Calu3 (cell line): ENCODE data around the gene PTH2. TPM values are rescaled to one million over a fixed set of nuclear protein-coding genes. Genes with fewer than 3 reads are reported as not detected.

Source experiments
- BruUV-seq: library from RNA; stranded (reverse); fragments of 400-500 nt; replicated peaks from 2 replicates; lab custom pipeline; 2021; lab: Mats Ljungman, UMichigan
- CTCF ChIA-PET: fragments of 300-600 bp; sonication (Branson Sonifier 250); formaldehyde crosslinking; loops from one replicate; lab custom pipeline; 2022; ENCODE audit warnings: antibody characterized with exemption; lab: Charles Lee
- DNase-seq: peaks from one replicate; pipeline ENCODE4 v3.0.0; 2022
- H3K27ac Mint-ChIP-seq: one replicate; pipeline ENCODE4 v1.8.0; 2022; ENCODE audit warnings: mixed read lengths; ENCODE audit not compliant: unreplicated experiment
- H3K27me3 Mint-ChIP-seq: one replicate; pipeline ENCODE4 v1.8.0; 2022; ENCODE audit warnings: mixed read lengths; ENCODE audit not compliant: unreplicated experiment
- H3K36me3 Mint-ChIP-seq: one replicate; pipeline ENCODE4 v1.8.0; 2022; ENCODE audit warnings: mild to moderate bottlenecking, moderate library complexity, mixed read lengths; ENCODE audit not compliant: insufficient read depth, unreplicated experiment
- H3K4me1 Mint-ChIP-seq: one replicate; pipeline ENCODE4 v1.8.0; 2022; ENCODE audit warnings: mild to moderate bottlenecking, low read depth, mixed read lengths; ENCODE audit not compliant: unreplicated experiment
- H3K4me3 Mint-ChIP-seq: one replicate; pipeline ENCODE4 v1.8.0; 2022; ENCODE audit warnings: mild to moderate bottlenecking, low read depth, moderate library complexity, mixed read lengths; ENCODE audit not compliant: unreplicated experiment
- H3K9me3 Mint-ChIP-seq: one replicate; pipeline ENCODE4 v1.8.0; 2022; ENCODE audit warnings: low read depth, mixed read lengths; ENCODE audit not compliant: unreplicated experiment
- intact Hi-C: fragments of 100-400 bp; cut with micrococcal nuclease; formaldehyde crosslinking; loops from one replicate; pipeline ENCODE4 v1.10.0; 2022; ENCODE audit not compliant: unreplicated experiment
- total RNA-seq: library from RNA; stranded (reverse); gene quantifications from 2 replicates; pipeline ENCODE4 v1.2.3, GENCODE V29; 2022
- TF ChIP-seq, protein P1 (sequence below): fragments of 200-600 bp; IDR thresholded peaks from one replicate; pipeline ENCODE4 v1.8.0; 2022; ENCODE audit warnings: antibody characterized with exemption; ENCODE audit not compliant: unreplicated experiment

The PTH2 gene
- total RNA-seq, 1 experiment from 2014 or later, result not detected

DNA sequence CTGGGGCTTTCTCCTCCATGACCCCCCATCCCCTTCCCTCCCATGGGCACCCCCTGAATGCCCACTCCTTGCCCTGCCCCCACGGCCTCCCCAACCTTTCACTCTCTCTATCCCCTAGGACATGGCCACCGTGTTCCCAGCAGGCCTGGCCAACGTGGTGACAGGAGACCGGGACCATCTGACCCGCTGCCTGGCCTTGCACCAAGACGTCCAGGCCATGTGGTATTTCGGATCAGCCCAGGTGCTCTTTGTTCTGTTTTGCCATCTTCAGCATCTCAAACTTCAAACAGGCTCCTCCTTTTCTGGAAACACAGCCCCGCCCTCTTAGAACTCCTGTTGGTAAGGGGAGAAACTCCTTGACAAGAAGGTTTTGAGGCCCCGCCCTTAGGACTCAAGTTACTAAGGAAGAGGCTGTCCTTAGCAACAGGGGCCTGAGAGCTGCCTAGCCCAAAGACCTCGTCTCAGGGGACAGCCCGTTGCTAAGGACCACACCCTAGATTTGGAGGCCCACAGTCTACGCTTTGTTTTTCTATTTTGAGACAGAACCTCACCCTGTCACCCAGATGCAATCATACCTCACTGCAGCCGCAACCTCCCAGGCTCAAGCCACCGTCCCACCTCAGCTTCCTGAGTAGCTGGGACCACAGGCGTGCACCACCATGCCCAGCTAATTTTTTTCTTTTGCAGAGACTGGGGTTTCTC, 45.7 kb upstream of the PTH2 start:
- TF ChIP-seq, protein P1, sequence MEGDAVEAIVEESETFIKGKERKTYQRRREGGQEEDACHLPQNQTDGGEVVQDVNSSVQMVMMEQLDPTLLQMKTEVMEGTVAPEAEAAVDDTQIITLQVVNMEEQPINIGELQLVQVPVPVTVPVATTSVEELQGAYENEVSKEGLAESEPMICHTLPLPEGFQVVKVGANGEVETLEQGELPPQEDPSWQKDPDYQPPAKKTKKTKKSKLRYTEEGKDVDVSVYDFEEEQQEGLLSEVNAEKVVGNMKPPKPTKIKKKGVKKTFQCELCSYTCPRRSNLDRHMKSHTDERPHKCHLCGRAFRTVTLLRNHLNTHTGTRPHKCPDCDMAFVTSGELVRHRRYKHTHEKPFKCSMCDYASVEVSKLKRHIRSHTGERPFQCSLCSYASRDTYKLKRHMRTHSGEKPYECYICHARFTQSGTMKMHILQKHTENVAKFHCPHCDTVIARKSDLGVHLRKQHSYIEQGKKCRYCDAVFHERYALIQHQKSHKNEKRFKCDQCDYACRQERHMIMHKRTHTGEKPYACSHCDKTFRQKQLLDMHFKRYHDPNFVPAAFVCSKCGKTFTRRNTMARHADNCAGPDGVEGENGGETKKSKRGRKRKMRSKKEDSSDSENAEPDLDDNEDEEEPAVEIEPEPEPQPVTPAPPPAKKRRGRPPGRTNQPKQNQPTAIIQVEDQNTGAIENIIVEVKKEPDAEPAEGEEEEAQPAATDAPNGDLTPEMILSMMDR, result no peak
- H3K36me3 Mint-ChIP-seq, result peaks cover 9% of the 10 kb centered on the region
- DNase-seq, result peak; percentile 32
- H3K27ac Mint-ChIP-seq, result no peak overlapping the region
- no TSS peak for BruUV-seq
- intact Hi-C loops, result no loop called here
- peaks cover 9% of the 10 kb centered on the region for H3K4me1 Mint-ChIP-seq
- H3K4me3 Mint-ChIP-seq, result no peak overlapping the region
- H3K27me3 Mint-ChIP-seq, result peaks cover under 1% of the 10 kb centered on the region
- CTCF ChIA-PET, result no interaction called here
- H3K9me3 Mint-ChIP-seq, result no peaks in the 10 kb centered on the region

DNA sequence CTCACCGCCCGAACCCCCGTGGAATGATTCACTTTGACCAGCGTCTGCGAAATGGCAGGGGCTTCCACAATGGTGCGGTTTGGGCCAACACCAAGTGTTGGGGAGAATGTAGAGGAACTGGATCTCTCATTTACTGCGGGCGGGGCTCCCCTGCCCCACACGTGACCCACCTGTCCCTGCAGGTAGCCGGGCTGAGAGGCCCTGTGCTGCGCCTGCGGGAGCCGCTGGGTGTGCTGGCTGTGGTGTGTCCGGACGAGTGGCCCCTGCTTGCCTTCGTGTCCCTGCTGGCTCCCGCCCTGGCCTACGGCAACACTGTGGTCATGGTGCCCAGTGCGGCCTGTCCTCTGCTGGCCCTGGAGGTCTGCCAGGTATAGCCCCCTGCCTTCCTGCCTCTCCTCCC, 45.0 kb upstream of the PTH2 start:
- CTCF ChIA-PET, result interaction anchor here (0.7 kb wide), 1 partner anchor 22 kb away, joined by 3 read pairs; no protein-coding TSS in a partner anchor
- Mint-ChIP-seq H3K4me1 (peaks cover 9% of the 10 kb centered on the region), H3K27ac (no peak overlapping the region), H3K9me3 (no peaks in the 10 kb centered on the region), H3K4me3 (no peak overlapping the region), H3K36me3 (peaks cover 5% of the 10 kb centered on the region), H3K27me3 (no peaks in the 10 kb centered on the region)
- DNase-seq, result no peak
- intact Hi-C loops, result no loop called here
- BruUV-seq, result no TSS peak
- TF ChIP-seq, protein P1, result no peak

DNA sequence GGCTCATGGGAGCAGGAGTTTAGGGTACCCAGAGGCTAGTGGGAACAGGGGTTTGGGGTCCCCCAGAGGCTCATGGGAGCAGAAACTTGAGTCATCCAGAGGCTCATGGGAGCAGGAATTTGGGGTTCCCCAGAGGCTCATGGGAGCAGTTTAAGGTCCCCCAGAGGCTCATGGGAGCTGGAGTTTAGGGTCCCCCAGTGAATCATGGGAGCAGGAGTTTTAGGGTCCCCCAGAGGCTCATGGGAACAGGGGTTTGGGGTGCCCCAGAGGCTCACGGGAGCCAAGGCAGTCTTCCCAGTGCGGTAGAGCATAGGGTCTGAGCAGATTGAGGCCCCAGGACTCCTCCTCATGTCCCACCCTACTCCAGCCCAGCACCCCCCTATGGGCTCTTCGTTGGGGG, 42.1 kb upstream of the PTH2 start:
- peaks cover 9% of the 10 kb centered on the region for H3K4me1 Mint-ChIP-seq
- DNase-seq, result no peak
- intact Hi-C loops, result no loop called here
- H3K4me3 Mint-ChIP-seq, result no peak overlapping the region
- BruUV-seq, result no TSS peak
- H3K27me3 Mint-ChIP-seq, result no peaks in the 10 kb centered on the region
- TF ChIP-seq, protein P1, result no peak
- no peaks in the 10 kb centered on the region for H3K9me3 Mint-ChIP-seq
- H3K36me3 Mint-ChIP-seq, result peaks cover 5% of the 10 kb centered on the region
- no peak overlapping the region for H3K27ac Mint-ChIP-seq
- CTCF ChIA-PET, result no interaction called here

DNA sequence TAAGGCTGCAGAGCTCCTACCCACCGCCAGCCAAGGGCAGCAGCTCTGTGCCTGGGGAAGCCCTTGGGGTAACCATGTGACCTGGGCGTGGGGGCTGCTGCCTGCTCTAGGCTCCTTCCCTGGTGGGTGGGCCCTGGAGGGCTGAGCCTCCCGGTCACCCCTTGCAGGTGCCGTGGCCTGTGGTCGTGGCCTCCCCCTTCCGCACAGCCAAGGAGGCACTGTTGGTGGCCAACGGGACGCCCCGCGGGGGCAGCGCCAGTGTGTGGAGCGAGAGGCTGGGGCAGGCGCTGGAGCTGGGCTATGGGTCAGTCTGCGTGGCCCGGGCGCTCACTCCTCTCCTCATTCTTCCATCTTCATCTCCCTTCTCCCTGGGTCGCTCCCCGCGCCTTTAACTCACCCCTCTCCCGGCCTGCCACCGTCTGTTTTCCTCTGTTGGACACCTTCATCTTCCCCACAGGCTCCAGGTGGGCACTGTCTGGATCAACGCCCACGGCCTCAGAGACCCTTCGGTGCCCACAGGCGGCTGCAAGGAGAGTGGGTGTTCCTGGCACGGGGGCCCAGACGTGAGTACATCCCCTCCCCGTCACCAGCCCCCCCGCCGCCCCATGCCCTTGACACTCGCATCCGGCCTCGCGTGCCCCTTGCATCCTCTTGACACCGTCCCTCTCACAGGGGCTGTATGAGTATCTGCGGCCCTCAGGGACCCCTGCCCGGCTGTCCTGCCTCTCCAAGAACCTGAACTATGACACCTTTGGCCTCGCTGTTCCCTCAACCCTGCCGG, 40.9 kb upstream of the PTH2 start:
- H3K27ac Mint-ChIP-seq, result no peak overlapping the region
- H3K9me3 Mint-ChIP-seq, result no peaks in the 10 kb centered on the region
- H3K27me3 Mint-ChIP-seq, result no peaks in the 10 kb centered on the region
- TF ChIP-seq, protein P1, result no peak
- H3K4me1 Mint-ChIP-seq, result peaks cover 8% of the 10 kb centered on the region
- DNase-seq, result no peak
- CTCF ChIA-PET, result no interaction called here
- BruUV-seq, result no TSS peak
- peaks cover 5% of the 10 kb centered on the region for H3K36me3 Mint-ChIP-seq
- intact Hi-C loops, result no loop called here
- no peak overlapping the region for H3K4me3 Mint-ChIP-seq
